ENCODE measurements around the gene BEST4.
"Not testable (repeated sequence)": the region's sequence is repeated elsewhere in the genome, so short reads cannot be mapped to it uniquely, and the experiment has no call there.

The BEST4 gene

DNA sequence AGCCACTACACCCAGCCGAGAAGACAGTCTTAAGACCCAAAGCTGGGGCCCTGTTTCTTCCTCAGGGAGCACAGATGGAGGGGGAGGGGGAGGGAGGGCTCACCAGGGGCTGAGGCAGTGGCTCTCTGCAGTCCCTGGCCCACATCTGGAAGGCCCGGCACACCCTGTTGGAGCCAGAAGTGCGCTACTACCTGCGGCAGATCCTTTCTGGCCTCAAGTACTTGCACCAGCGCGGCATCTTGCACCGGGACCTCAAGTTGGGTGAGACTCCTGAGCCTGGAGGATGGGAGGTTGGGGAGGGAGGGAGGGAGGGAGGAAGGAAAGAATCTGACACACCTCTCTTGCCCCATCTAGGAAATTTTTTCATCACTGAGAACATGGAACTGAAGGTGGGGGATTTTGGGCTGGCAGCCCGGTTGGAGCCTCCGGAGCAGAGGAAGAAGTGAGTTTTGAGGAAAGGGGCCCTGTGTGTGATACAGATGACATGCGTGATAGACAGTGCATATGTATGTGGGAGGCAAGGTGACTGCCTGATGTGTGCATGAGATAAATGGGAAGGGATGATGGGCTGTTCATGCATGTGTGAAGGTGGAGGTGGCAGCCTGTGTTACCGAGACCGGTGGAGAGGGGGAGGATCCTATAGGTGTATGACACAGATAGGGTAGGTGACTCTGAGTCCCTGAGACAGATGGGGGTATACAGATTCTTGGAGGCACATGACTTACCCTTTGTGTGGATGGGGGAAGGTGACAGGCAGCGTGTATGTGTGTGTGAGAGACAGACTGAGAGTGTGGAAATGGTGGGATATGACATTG, 13.7 kb upstream of the BEST4 start:
- DNase-seq = no peak

DNA sequence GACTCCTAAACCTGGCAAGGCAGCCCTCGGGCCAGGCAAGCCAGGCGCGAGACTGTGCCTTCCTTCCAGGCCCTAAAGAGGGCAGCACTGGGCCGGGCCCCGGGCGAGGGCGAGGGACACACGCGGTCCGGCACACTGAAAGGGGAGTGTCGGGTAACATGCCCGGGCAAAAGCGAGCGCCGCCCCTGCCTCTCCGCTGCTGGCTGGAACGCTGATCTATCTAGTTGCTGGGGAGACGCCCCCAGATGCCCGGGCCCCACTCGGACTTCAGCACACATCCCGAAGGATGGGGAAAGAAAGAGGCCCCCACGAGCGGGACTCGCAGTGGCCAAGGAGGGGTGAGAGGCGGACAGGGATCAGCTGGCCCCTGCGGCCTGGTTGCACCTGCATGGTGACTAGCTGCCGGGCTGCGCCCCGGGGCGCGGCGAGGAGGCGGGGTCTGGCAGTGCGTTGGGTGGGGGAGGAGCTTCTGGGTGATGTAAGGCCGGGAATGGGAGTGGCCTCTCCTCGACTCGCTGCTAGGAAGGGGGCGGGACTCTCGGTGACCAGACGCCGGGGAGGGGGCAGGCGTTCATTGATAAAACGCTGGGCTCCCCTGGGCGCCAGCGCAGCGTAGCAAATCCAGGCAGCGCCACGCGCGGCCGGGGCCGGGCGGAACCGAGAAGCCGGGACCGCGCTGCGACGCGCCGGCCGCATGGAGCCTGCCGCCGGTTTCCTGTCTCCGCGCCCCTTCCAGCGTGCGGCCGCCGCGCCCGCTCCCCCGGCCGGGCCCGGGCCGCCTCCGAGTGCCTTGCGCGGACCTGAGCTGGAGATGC, 12.0 kb upstream of the BEST4 start, which contains the start of gene PLK3:
Gene PLK3 (plus strand): TSS at position 608 of the 815 bp plus-strand sequence. CDS start 87 bp downstream, at position 695.
- DNase-seq = peak; percentile 99

DNA sequence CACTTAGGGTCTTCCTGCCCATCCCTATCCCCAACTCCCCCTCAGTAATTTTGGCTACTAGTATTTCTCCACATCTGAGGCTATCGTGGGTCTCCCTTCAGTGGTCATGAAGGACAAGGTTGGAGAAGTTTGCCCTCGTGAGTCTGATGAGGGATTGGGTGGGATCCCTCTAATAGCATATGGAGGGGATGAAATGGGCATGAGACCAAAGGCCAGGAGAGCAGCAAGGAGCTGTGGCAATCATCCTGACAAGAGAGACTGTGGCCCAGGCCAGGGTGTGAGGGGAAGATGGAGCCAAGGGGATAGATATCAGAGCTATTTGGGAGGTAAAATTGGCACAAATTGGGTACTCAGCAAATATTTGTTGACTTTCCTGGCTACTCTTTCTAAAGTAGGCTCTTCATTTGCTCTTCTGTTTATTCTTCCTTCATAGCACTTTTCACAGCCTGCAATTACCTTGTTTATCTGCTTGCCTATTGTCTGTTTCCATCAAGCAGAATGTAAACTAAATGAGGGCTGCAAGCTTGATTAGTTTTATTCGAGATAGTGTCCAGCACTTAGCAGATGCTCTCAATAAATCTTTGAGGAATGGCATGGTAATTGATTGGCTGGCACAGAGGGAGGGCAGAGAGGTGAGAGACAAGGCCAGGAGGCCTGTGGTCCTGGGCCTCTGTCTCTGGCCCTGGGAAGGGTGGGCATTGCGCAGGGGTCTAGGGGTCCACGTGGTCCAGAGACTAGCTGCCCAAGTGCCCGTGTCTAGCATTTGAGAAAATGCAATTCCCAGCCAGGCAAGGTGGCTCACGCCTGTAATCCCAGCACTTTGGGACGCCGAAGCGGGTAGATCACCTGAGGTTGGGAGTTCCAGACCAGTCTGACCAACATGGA, 10.8 kb upstream of the BEST4 start:
- DNase-seq = no peak

DNA sequence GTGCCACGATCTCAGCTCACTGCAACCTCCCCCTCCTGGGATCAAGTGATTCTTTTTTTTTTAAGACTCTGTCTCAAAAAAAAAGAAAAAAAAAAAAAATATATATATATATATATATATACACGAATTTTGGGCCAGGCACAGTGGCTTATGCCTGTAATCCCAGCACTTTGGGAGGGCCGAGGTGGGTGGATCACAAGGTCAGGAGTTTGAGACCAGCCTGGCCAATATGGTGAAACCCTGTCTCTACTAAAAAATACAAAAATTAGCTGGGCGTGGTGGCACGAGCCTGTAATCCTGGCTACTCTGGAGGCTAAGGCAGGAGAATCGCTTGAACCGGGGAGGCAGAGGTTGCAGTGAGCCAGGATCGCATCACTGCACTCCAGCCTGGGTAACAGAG, 9.9 kb upstream of the BEST4 start:
- DNase-seq = not testable (repeated sequence)

DNA sequence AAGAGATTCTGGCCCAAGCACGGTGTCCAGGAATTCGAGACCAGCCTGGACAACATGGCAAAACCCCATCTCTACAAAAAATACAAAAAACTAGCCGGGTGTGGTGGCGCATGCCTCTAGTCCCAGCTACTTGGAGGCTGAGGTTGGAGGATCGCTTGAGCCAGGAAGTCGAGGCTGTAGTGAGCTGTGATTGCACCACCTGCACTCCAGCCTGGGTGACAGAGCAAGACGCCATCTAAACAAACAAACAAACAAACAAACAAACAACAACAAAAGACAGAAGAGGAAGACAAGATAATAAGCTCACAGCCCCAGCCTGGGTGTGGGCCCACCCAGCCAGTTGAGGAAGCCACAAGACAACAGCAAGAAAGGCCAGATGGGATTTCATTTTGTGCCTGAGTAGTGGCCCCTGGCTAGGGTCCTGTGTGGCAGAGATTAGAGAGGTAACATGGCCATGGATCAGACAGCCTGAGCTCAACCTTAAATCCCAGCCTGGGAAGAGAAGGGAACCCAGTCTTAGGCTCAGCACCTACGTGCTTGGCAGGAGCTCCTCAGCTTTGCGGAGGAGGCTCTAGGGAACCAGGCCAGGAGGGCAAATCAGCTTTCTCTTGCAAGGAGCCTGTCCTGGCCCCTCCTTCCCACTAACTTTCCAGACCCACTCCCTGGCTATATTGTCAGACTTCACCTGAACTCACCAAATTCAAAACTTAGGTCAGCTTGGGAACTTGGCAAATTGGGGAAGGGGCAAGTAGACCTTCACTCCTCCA, 4.9 kb upstream of the BEST4 start:
- no peak for DNase-seq

DNA sequence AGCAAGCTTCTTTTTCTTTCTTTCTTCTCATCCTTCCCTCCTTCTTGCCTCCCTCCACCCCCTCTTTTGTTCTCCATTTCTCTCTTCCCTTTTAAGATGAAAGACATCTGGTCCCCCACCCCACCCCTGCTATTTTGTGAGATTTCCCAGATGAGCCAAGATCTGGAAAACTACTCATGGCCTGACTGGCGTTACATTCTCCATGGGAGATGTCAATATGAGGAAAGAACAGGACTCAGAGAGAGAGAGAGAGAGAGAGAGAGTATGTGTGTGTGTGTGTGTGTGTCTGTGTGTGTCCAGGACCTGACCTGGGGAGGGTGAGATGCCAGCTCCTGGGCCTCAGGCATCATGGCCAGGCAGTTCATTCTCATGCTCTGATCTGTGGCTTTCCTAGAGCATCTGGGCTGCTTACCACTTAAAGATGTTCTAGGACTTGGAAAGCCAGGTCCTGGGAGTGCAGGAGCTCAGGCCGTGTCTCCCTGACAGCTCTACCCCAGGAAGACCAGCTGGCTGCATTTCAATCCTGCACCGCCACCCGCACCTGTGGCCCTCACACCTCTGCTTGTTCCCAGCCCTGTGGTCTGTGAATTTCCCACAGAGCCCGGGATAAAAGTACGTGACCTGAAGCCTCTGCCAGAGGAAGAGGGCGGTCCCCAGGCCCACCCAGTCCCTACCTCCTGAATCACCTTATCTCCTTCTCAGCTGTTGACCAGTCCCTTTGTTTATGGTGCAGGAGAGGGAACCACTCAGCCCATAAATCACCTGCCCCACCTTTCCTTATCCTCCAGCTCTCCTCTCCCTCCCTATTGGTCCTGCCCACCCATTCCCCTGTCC, 3.2 kb upstream of the BEST4 start:
- no peak for DNase-seq

DNA sequence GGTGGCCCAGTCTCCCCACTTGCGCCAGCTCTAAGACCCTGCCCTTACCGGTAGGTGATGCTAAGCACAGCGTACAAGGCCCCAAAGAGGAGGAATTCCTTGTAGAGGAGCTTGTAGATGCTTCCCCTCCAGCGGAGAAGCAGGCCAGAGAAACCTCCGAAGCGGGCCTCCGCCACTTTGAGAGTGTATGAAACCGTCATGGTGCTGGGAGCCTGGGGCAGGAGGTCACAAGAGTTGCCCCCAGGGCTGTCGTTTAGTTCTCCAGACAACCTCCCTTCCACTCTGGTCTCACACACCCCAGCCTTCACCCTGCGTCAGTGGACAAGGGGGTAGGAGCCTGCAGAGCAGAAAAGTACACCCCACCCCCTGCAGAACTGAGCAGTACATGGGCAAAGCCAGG, 464 bp downstream of the BEST4 start:
- DNase-seq = no peak

DNA sequence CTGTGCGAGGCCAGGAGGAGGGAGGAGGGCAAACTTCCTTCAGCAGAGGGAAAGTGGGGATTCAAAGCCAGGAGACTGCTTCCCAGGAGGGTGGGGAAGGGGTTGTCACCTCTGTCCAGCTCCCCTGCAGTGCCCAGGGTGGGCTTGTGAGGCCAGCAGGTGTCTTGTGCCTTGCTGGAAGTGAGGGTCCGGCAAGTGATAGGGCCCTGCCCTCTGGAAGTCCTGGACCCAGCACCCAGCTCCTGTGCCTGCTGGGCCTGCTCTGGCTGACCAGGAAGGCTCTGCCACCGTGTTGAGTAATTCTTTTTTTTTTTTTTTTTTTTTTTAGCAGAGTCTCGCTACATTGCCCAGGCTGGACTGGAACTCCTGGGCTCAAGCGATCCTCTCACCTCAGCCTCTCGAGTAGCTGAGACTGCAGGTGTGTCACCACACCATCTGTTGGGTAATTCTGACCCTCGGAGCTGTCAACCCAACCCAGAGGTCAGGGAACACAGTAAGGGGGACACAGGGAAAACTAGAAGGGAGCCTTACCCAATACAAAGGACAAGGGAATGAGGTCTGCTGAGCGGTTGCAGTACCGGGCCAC, 1.0 kb downstream of the BEST4 start:
- DNase-seq = no peak

DNA sequence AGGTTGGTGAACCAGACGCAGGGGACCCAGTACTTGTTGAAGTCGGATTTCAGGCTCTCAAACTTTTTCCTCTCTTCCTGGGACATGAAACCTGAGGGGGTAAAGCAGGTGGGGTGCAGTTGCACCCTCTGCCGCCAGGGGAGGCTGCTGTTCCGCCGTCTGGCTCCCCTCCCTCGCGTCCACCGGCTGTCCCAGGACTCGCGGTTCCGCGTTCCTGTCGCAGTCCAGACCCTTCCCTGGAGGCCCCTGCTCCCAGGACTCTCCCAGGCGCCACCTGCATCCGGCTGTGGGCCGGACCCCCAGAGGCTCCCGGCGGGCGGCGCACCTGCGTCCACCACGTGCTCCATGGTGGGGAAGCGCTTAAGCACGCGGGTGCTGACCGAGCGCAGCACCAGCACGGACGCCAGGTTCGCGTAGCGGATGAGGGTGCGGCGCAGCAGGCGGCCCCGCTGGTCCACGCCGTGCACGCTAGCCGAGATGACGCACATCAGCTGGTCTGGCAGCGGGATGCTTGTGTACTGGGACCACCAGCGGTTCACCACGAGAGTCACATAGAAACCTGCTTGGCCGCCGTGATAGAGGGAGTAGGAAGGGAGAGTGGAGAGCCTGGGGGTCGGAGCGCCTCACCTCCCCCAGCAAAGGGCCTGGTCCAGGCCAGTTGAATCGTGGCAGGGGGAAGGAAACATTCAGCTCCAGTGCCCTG, 1.7 kb downstream of the BEST4 start:
- peak; percentile 81 for DNase-seq

DNA sequence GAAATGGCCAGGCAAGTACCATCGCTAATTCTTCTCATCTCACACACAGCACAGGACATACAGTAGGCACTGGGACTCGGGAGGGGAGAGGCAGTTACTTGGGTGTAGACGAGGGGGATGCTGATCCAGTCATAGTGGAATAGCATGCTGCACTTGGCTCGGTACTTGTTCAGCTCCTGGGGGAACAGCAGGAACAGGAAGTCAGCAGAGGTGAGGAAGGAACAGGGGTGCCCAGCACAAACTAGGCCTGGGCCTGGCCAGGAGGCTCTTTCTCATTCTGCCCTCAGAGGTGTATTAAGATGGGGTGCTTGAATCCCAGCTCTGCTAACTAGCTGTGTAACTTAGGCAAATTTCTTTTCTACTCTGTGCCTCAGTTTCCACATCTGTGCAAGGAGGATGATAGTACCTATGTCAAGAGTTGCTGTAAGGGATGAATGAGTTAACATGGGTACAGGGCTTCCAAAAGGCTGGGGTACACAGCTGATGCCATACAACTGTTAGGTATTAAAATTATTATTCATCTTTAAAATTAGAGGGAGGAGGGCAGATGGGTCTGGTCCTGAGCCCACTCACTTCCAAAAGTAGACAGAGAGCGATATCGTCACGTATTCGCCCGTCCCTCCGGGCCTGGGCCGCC, 2.4 kb downstream of the BEST4 start:
- no peak for DNase-seq

DNA sequence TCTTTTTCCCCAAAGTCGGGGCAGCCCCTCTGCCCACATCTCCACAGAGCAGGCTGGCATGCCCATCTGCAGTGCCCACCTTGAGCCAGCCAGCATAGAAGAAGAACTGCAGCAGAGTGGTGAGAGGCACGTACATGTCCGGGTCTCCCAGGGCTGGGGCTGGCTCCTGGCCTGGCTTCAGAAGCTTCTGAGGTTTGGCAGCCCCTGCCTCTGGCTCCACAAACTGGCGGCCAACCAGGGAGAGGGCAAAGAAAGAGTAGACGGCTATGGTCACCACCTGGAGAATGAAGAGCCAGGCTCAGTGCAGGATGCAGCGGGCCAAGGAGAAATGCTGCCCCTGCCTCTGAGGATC, 3.0 kb downstream of the BEST4 start:
- DNase-seq = no peak

DNA sequence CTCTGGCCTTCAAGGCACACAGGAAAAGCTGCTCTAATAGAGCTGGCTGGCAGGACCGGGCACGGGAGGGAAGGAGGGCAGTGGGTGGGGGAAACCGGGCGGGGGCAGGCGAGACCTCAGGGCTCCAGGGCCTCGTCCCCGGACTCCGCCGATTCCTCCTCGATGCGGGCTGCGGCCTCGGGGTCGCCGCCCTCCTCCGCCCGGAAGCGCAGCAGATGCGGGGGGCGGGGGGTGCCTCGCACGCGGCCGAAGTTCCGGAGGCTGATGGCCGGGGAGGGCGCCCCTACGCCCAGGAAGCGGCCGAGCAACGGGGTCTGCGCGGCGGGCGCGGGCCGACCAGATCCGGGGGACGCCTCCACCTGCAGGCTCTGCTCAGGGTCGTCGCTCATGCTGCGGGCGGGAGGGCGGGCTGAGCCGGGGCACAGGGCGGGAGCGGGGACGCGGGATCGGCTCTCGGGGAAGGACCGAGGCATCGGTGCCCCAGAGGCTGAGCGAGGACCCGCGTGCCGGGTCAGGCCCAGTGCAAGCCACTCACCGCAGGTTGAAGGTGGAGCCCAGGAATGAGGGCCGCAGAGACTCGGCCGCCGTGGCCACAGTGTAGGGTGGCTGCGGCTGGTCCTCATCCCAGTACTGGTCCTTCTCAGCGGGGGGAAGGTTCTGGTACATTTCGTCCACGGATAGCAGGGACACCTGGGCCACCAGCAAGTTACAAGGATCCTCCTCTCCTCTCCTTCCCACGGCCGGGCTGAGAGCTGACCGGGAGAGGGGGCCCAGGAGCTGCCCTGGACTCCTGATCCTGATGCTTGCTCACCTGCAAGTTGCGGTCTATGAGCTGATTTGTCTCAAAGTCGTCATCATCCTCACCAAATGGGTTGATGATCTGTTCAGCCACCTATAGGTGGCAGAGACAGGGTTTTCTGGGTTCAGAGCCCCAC, 3.6 kb downstream of the BEST4 start:
- no peak for DNase-seq

DNA sequence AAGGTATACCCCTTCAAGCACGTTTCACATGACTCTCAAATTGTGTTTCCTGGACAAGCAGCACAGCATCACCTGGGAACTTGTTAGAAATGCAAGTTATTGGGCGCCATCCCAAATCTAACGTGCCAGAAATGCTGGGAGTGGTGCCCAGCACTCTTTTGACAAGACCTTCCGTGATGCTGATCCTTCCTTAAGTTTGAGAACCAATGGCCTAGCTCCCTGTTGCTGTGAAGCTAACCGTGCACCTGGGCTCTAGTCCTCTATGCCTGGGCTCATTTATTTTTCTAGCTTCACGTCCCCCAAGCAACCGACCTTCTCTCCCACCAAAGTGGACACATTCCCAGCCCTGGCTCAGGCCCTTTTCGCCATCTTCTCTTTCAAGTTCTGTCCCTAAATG, 4.3 kb downstream of the BEST4 start:
- no peak for DNase-seq

DNA sequence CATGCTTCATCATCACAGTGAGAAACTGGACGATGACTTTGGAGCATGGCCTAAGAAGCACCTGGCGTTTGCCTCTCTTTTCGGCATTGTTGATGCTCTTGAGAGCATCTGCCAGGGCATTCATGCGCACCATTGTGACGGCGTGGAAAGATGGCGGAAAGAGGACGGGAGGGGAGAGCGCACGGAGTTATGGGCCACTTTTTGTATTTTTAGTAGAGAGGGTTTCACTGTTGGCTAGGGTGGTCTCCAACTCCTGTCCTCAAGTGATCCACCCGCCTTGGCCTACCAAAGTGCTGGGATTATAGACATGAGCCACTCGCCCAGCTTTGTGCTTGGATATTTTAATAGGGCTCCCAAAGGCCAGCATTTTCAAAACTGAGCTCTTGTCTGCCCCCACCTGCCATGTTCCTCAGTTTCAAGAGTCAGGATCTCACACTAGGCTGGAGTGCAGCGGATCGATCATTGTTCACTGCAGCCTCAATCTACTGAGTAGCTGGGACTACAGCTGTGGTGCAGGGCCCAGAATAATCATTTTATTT, 7.3 kb downstream of the BEST4 start:
- no peak for DNase-seq

DNA sequence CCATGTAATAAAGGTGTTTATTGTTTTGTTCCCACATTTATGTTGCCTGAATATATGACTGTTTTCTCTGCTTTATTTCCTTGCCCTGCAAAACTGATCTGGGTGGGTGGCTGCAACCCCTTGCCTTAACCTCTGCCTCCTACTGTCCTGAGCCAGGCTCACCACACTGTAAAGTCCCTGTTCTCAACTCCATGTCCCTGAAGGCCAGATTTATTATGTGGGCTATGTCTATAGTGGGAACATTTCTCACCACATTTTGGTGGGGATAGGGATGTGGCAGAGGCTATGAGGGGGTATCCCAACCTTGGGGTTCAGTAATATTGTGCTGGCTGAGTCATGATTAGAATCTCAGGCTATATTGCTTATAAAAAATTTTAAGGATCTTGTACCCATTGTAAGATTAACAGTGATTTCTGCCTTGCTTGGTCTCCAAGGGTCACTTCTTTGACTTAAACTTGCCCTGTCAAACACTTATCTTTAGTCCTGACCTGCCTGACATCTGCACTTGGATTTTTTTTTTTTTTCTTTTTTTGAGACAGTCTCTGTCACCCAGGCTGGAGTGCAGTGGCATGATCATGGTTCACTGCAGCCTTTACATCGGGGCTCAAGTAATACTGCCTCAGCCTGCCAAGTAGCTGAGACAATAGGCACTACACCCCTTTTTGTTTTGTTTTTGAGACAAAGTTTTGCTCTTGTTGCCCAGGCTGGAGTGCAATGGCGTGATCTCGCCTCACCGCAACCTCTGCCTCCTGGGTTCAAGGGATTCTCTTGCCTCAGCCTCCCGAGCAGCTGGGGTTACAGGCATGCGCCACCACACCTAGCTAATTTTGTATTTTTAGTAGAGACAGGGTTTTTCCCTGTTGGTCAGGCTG, 9.0 kb downstream of the BEST4 start:
- no peak for DNase-seq

DNA sequence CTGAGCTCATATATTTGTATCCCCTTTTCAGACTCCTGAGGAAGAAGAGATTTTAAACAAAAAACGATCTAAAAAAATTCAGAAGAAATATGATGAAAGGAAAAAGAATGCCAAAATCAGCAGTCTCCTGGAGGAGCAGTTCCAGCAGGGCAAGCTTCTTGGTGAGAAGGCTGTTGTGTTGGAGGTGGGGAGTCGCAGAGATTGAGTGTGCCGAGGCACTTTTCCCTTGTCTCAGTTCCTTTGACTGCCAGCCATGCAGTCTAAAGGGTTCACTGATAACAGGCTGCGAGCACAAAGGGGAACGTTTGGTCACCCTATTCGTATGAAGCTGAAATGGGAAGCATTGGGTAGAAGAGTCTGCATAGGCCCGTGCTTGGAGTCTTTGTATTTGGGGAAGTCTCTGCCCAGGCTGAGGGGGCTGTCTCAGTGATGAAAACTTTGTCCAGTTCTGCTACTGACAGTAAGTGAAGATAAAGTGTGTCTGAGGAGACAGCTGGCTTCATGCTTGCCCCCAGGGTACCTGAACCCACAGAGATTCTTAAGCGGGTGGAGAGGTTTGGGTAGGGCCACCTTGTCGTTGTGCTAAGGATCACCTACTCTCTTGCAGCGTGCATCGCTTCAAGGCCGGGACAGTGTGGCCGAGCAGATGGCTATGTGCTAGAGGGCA, 9.9 kb downstream of the BEST4 start:
- no peak for DNase-seq

DNA sequence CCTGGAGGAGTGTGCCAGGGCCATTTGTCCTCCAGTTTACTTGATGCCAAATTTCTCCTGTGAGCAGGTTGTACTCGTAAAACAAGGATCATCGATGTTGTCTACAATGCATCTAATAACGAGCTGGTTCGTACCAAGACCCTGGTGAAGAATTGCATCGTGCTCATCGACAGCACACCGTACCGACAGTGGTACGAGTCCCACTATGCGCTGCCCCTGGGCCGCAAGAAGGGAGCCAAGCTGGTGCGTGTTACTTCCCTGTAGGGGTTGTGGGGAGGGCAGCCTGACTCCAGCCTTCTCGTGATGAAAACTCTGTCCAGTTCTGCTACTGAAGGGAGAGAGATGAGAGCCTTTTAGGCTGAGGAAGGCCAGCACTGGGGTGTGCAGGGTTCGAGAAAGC, 10.4 kb downstream of the BEST4 start:
- no peak for DNase-seq

All from NCI-H526 treated with DMSO at 0.1 percent for 48 hours (cell line).